ENCODE data around the gene FLOT1.
"Not testable (repeated sequence)": the region's sequence is repeated elsewhere in the genome, so short reads cannot be mapped to it uniquely, and the experiment has no call there.

Gene FLOT1

GRCh38 chr6:30722280-30723112, 20.0 kb downstream of the FLOT1 start:
- peak; percentile 87 for DNase-seq

DNA sequence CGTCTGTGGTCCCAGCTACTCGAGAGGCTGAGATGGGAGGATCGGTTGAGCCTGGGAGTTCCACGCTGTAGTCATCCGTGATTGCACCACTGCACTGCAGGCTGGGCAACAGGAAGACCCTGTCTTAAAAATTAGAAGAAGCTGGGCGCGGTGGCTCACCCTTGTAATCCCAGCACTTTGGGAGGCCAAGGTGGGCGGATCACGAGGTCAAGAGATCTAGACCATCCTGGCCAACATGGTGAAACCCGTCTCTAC, 20.5 kb downstream of the FLOT1 start:
- not testable (repeated sequence) for DNase-seq

GRCh38 chr6:30721198-30722024, 21.1 kb downstream of the FLOT1 start:
- peak; percentile 97 for DNase-seq

DNA sequence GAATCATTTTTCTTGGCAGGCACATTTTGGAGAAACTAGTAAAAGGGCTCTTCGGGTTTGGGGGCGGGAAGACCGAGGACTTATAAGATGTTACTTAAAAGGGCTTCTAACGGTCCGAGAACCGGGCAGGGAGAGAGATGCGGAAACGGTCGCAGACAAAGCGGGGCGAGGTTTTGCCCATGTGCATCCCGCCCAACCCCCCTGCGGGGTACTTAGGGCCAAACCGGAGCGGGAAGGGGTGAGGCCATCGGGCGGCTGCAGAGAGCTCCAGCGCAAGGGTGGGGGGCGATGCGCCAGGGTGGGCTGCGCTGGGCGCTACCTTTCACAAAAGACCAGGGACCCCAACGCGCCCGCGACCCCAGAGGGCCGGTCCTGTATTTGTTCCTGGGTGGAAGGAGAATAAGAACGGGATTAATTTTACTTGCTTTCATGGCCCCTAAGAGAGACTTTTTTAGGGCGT, 21.7 kb downstream of the FLOT1 start:
- peak; percentile 51 for DNase-seq

DNA sequence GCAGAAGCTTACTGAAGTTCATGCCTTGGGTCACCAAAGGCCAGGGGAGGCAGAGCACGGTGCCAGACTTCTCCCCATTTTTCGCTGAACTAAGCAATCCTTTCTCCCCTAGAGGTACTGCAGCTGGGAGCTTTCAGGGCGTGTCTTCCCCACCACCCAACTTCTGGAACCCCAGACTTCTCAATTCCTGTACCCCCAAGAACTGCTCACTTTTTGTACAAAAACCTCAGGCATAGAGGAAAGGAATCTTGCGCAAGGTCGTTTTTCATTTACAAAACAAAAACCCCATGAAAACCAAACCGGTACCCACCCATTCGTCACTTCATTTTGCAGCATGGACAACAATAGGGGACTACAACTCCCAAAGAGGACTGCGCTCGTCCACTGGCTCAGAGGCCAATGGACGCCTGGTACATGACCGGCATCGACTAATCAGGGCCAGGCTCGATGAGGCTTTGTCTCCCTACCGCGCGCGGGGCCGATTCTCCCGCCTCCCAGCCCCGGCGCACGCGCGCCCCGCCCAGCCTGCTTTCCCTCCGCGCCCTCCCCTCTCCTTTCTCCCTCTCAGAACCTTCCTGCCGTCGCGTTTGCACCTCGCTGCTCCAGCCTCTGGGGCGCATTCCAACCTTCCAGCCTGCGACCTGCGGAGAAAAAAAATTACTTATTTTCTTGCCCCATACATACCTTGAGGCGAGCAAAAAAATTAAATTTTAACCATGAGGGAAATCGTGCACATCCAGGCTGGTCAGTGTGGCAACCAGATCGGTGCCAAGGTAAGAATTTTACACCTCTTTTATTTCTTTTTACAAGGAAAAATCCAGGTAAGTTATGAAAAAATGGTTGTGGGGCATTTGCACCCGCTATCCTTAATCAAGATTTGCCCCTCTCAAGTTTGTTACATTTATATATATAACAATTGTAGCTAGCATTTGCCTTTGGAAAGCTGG, 22.4 kb downstream of the FLOT1 start, which contains the start of gene TUBB:
Gene TUBB, plus strand, starts transcription at position 562 of the 947 bp plus-strand sequence. Its CDS starts 155 bp downstream, at position 717.
- DNase-seq: peak; percentile 87

DNA sequence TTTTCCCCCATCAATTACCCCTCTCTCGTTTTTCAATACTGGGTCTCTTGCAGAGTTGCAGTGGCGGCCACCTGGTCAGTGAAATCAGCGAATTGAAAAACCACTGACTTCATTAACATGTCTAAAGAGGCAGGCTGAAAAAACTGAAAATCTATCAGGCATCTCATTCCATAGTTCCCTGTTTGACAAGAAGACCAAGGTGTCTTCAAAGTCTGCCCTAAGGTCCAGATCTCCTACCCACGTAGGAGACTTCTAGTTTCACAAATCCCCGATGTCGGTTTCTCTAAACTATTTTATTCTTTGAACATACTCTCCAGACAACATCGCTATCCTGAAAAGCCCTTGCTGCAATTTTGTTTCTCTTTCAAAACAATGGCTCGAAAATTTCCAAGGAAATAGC, 23.1 kb downstream of the FLOT1 start:
- DNase-seq: no peak

- not testable (repeated sequence) for DNase-seq
Observed at GRCh38 chr6:30717845-30718720, 24.4 kb downstream of the FLOT1 start.

GRCh38 chr6:30717129-30717844, 25.2 kb downstream of the FLOT1 start, which contains the start of gene MDC1:
Gene MDC1 (minus strand): TSS chr6:30717281. CDS start chr6:30715175, 2,106 bp downstream.
- DNase-seq: peak; percentile 96

DNA sequence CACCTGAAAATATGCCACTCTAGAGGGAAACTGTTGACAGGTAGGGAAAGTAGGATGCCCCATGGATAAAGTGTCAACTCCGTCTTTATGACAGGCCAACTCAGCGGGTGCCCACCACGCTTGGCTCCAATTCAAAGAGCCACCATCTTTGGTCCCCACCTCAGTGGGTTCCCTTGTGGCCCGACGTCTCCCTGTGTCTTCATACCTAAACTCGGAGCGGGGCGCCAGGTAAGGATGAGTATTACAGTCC, 25.7 kb downstream of the FLOT1 start:
- DNase-seq: no peak

- DNase-seq: no peak
Observed at GRCh38 chr6:30714263-30714662, 28.2 kb downstream of the FLOT1 start.

DNA sequence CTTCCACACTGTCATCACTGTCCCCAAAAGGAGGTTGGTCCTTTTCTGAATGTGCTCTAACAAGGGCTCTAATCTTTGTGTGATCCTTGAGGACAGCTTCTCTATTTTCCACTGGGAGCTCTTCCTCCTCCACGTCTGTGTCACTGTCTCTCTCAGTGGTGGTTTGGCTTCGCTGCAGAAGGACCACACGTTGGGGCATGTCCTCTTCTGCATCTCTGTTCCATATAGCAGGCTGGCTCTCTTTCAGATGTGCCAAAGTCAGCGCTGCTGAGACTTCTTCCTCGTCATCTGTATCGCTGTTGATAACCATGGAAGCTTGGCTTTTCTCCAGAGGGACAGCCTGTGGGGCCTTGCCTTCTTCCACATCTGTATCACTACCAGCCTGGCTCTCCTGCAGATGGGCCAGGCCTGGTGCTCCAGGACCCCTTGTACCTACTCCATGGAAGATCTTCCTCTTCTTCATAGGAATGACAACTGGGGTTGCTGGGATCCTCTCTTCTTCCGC, 30.0 kb downstream of the FLOT1 start:
- no peak for DNase-seq

GRCh38 chr6:30711758-30712380, 30.6 kb downstream of the FLOT1 start:
- DNase-seq: no peak

GRCh38 chr6:30709101-30709868, 33.2 kb downstream of the FLOT1 start:
- DNase-seq: no peak

DNA sequence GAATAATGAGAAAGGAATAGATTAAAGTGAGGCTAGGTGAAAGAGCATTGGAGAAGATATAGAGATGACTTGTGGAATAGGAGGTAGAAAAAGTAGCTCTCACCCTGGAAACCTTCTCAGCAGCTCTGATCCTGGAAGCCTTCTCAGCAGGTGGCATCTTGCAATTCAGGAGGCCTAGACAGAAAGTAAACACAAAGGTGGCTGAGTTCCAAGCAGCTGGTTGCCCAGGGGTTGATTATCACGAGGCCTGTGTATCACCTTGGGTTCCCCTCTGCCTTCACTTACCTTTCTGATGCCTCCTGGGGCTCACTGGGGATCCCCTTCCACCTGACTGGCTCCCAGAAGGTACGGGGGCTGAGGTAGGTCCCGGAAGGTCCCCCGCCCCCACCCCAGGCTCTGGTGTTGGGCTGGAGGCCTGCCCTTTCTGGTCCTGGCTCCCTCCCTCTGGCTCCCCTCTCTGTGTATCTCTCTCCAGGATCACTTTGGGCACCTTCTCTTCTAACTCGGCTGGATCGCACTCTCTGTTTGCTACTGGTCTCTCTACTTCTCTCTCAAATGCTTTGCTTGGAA, 35.1 kb downstream of the FLOT1 start:
- no peak for DNase-seq

- no peak for DNase-seq
Observed at GRCh38 chr6:30705620-30706019, 36.9 kb downstream of the FLOT1 start.

- no peak for DNase-seq
Observed at GRCh38 chr6:30703821-30704220, 38.7 kb downstream of the FLOT1 start.

DNA sequence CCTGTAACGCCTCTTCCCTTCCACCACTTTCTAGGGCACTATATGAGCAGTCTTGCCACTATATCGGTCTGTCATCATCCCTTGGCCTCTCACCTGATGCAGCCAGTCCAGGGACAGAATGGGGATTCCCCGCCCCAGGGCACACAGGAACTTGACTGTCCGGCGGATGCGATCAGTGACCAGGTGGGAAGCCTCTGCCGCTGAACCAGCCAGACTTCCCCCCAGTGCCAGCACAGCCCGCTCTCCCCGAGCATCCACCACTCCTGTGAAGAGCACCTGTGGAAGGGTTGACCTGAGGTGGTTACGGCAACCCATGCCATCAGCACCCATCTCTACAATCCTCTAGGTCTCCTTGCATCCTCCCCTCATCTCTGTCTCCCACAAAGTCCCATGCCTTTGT, 39.5 kb downstream of the FLOT1 start:
- no peak for DNase-seq

DNA sequence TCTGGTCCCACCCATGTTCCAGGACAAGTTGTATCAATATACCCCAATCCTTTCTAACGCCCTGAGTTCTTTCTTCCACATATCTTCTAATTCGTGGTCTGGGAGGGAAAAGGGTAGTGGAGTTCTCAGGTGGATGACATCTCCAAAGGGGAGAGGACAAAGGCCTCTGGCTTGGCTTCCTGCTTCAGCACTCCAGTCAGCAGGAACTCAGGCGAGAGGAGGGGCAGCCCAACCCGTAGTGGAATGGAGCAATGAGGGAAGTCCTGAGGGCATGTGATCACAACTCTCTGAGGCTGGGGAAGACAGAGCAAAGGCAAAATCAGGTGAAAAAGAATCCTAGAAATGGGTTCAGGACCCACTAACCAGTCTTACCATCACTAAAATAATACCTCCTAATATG, 42.1 kb downstream of the FLOT1 start:
- no peak for DNase-seq

DNA sequence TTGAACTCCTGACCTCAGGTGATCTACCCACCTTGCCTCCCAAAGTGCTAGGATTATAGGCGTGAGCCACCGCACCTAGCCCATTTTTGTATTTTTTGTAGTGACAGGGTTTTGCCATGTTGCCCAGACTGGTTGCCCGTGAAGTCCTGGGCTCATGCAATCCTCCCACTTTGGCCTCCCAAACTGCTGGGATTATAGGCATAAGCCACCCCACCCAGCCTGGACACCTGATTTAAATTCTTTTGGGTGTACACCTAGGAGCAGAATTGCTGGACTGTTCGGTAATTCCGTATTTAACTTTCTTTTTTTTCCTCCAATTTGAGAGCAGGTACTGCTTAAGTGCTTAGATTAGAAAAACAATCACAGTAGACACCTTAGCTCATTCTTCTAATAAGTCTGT, 46.1 kb downstream of the FLOT1 start:
- no peak for DNase-seq
